Spleen (tissue), 3 donors: ENCODE results near the gene BPIFA3.

Source experiments
- POLR2A ChIP-seq, 3 donors: fragments of 450-650 bp; IDR thresholded peaks; one replicate each; pipeline ENCODE4 v1.5.1; 2017; ENCODE audit warnings: antibody characterized with exemption in 3 of 3, mild to moderate bottlenecking in 1 of 3
- POLR2AphosphoS5 ChIP-seq, 3 donors: sonication (generic); formaldehyde crosslinking; IDR thresholded peaks; one replicate each; pipeline ENCODE4 v1.5.1; 2017; ENCODE audit warnings: antibody characterized with exemption in 3 of 3

DNA sequence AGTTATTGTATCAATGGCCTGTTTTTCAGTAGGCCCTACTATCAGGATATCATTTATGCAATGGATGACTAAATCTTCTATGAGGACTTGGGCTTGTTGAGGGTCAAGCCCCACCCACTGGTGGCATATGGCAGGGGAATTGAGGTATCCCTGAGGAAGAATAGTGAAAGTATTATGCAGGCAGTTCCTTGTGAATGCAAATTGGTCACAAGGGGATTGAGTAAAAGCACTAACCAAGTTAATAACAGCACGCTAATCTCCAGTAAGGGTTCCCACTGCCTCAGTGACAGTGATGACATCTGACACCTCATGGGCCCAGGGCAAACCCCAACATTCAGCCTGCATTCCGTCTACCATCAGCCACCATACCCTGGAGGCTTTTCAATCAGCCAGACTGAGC lies 33.5 kb downstream of the BPIFA3 start:
- TF ChIP-seq POLR2AphosphoS5 (IDR thresholded peaks at IDR 0.05) = no peak
- no peak for TF ChIP-seq POLR2A (IDR thresholded peaks at IDR 0.05)
